HEK293 (cell line): ENCODE data around the gene BCAR1.

Experiments used
- CTCF ChIA-PET: fragments of 350-600 bp; formaldehyde crosslinking; extraction: SDS; loops from one replicate; lab custom pipeline; 2021; ENCODE audit warnings: antibody characterized with exemption; lab: Yijun Ruan, JAX
- POLR2A ChIA-PET: fragments of 300-600 bp; formaldehyde crosslinking; extraction: SDS; loops from one replicate; lab custom pipeline; 2020; ENCODE audit warnings: antibody characterized with exemption, inconsistent platforms; lab: Yijun Ruan, JAX
- H3K27ac ChIP-seq: fragments of 200-500 bp; sonication (Bioruptor generic); 2 replicates; pipeline ENCODE4 v1.5.1; 2014; ENCODE audit warnings: low read depth, low read length, control low read depth, inconsistent platforms; ENCODE audit errors: extremely low read depth
- H3K36me3 ChIP-seq, 2 experiments: fragments of 200-500 bp in 1 of 2; sonication (Bioruptor generic) in 1 of 2; 1 replicate in 1 of 2; 2 replicates in 1 of 2; pipeline ENCODE4 v1.5.1; 2014 to 2017; ENCODE audit warnings: inconsistent platforms in 2 of 2, low read length in 2 of 2; ENCODE audit not compliant: control insufficient read depth in 2 of 2, insufficient read depth in 1 of 2
- H3K4me1 ChIP-seq: fragments of 200-500 bp; sonication (Bioruptor generic); 2 replicates; pipeline ENCODE4 v1.5.1; 2014; ENCODE audit warnings: mild to moderate bottlenecking, low read length, inconsistent platforms; ENCODE audit not compliant: control insufficient read depth, insufficient read depth
- H3K4me3 ChIP-seq: 2 replicates; pipeline ENCODE4 v1.5.1; 2011; ENCODE audit warnings: low read depth, mild to moderate bottlenecking, control low read depth, low read length, moderate library complexity
- H3K9me3 ChIP-seq: fragments of 200-500 bp; sonication (Bioruptor generic); 2 replicates; pipeline ENCODE4 v1.5.1; 2014; ENCODE audit warnings: low read depth, low read length, inconsistent platforms; ENCODE audit not compliant: control insufficient read depth, insufficient read depth
- GFI1B ChIP-seq: fragments of 450-650 bp; formaldehyde crosslinking; IDR thresholded peaks from 2 replicates; pipeline ENCODE4 v1.5.1; 2016; ENCODE audit warnings: missing biosample characterization, missing genetic modification characterization
- GLI4 ChIP-seq: fragments of 450-650 bp; formaldehyde crosslinking; IDR thresholded peaks from 2 replicates; pipeline ENCODE4 v1.5.1; 2016; ENCODE audit warnings: missing biosample characterization, missing genetic modification characterization
- HOXA7 ChIP-seq: sonication (generic); formaldehyde crosslinking; IDR thresholded peaks from 2 replicates; pipeline ENCODE4 v1.8.1; 2022; ENCODE audit warnings: missing genetic modification reagents, borderline replicate concordance
- SP2 ChIP-seq: fragments of 450-650 bp; formaldehyde crosslinking; IDR thresholded peaks from 2 replicates; pipeline ENCODE4 v1.5.1; 2016; ENCODE audit warnings: missing biosample characterization, missing genetic modification characterization
- ZBTB20 ChIP-seq: fragments of 450-650 bp; formaldehyde crosslinking; IDR thresholded peaks from 2 replicates; pipeline ENCODE4 v1.5.1; 2016; ENCODE audit warnings: missing biosample characterization, missing genetic modification characterization
- ZBTB21 ChIP-seq: fragments of 450-650 bp; formaldehyde crosslinking; IDR thresholded peaks from 2 replicates; pipeline ENCODE4 v1.5.1; 2017; ENCODE audit warnings: missing biosample characterization, missing genetic modification characterization
- ZEB2 ChIP-seq: fragments of 450-650 bp; formaldehyde crosslinking; IDR thresholded peaks from 2 replicates; pipeline ENCODE4 v1.5.1; 2016; ENCODE audit warnings: missing biosample characterization, missing genetic modification characterization
- ZNF169 ChIP-seq: fragments of 450-650 bp; formaldehyde crosslinking; IDR thresholded peaks from 2 replicates; pipeline ENCODE4 v1.5.1; 2016; ENCODE audit warnings: missing biosample characterization, missing genetic modification characterization
- ZNF202 ChIP-seq: fragments of 450-650 bp; formaldehyde crosslinking; IDR thresholded peaks from 2 replicates; pipeline ENCODE4 v1.5.1; 2016; ENCODE audit warnings: missing biosample characterization, missing genetic modification characterization, borderline replicate concordance
- ZNF324 ChIP-seq: fragments of 450-650 bp; formaldehyde crosslinking; IDR thresholded peaks from 2 replicates; pipeline ENCODE4 v1.5.1; 2016; ENCODE audit warnings: missing biosample characterization, missing genetic modification characterization
- ZNF473 ChIP-seq: fragments of 450-650 bp; formaldehyde crosslinking; IDR thresholded peaks from 2 replicates; pipeline ENCODE4 v1.5.1; 2017; ENCODE audit warnings: missing biosample characterization, missing genetic modification characterization
- ZNF560 ChIP-seq: fragments of 450-650 bp; formaldehyde crosslinking; IDR thresholded peaks from 2 replicates; pipeline ENCODE4 v1.5.1; 2017; ENCODE audit warnings: missing biosample characterization, missing genetic modification characterization, borderline replicate concordance
- ZNF571 ChIP-seq: fragments of 450-650 bp; formaldehyde crosslinking; IDR thresholded peaks from 2 replicates; pipeline ENCODE4 v1.5.0; 2017; ENCODE audit warnings: missing biosample characterization, missing genetic modification characterization
- ZNF596 ChIP-seq: fragments of 450-650 bp; IDR thresholded peaks from 2 replicates; pipeline ENCODE4 v1.5.0; 2018; ENCODE audit warnings: missing biosample characterization, mild to moderate bottlenecking, missing genetic modification characterization, moderate library complexity
- ZNF623 ChIP-seq: fragments of 450-650 bp; formaldehyde crosslinking; IDR thresholded peaks from 2 replicates; pipeline ENCODE4 v1.5.1; 2016; ENCODE audit warnings: missing biosample characterization, missing genetic modification characterization
- ZNF660 ChIP-seq: fragments of 450-650 bp; IDR thresholded peaks from 2 replicates; pipeline ENCODE4 v1.5.1; 2018; ENCODE audit warnings: missing biosample characterization, mild to moderate bottlenecking, missing genetic modification characterization
- ZNF670 ChIP-seq: fragments of 450-650 bp; formaldehyde crosslinking; IDR thresholded peaks from 2 replicates; pipeline ENCODE4 v1.5.1; 2016; ENCODE audit warnings: missing biosample characterization, missing genetic modification characterization, low read depth
- TF ChIP-seq, protein P1 (sequence below): fragments of 450-650 bp; formaldehyde crosslinking; IDR thresholded peaks from 2 replicates; pipeline ENCODE4 v1.5.1; 2016; ENCODE audit warnings: missing biosample characterization, missing genetic modification characterization, borderline replicate concordance
- TF ChIP-seq, protein P2 (sequence below): fragments of 450-650 bp; formaldehyde crosslinking; IDR thresholded peaks from 2 replicates; pipeline ENCODE4 v1.5.1; 2016; ENCODE audit warnings: missing biosample characterization, missing genetic modification characterization
- TF ChIP-seq, protein P3 (sequence below): fragments of 450-650 bp; formaldehyde crosslinking; IDR thresholded peaks from 2 replicates; pipeline ENCODE4 v1.5.1; 2016; ENCODE audit warnings: missing biosample characterization, missing genetic modification characterization, borderline replicate concordance
- TF ChIP-seq, protein P4 (sequence below): fragments of 450-650 bp; formaldehyde crosslinking; IDR thresholded peaks from 2 replicates; pipeline ENCODE4 v1.5.1; 2016; ENCODE audit warnings: missing biosample characterization, missing genetic modification characterization
- TF ChIP-seq, protein P5 (sequence below): fragments of 450-650 bp; formaldehyde crosslinking; IDR thresholded peaks from 2 replicates; pipeline ENCODE4 v1.5.1; 2017; ENCODE audit warnings: missing biosample characterization, missing genetic modification characterization

BCAR1 gene

DNA sequence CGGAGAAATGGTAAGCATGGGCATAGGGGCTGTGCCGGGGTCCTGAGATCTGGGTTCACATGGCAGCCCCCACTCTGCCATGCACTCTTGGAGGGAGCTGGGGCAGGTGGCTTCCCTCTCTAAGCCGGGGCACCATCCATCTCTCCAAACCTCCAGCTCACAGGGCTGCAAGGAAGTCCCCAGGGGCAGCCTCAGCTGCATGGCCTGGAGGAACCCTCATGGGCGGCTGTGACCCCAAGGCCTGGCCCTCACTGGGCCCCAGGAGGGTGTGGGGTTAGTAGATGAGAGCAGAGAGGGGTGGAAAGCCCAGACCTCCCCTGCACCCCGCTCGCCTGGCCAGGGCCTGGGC, 47.0 kb downstream of the BCAR1 start:
- Histone ChIP-seq H3K4me3 (no peak overlapping the region), H3K36me3 (no peaks in the 10 kb centered on the region), H3K9me3 (no peaks in the 10 kb centered on the region), H3K4me1 (no peaks in the 10 kb centered on the region), H3K27ac (no peak overlapping the region)
- CTCF ChIA-PET: interaction anchor here (1.2 kb wide), 1 partner anchor 29 kb away, joined by 4 read pairs; no protein-coding TSS in a partner anchor
- POLR2A ChIA-PET: no interaction called here
- TF ChIP-seq, protein P1, sequence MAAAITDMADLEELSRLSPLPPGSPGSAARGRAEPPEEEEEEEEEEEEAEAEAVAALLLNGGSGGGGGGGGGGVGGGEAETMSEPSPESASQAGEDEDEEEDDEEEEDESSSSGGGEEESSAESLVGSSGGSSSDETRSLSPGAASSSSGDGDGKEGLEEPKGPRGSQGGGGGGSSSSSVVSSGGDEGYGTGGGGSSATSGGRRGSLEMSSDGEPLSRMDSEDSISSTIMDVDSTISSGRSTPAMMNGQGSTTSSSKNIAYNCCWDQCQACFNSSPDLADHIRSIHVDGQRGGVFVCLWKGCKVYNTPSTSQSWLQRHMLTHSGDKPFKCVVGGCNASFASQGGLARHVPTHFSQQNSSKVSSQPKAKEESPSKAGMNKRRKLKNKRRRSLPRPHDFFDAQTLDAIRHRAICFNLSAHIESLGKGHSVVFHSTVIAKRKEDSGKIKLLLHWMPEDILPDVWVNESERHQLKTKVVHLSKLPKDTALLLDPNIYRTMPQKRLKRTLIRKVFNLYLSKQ: no peak
- no peak for TF ChIP-seq GLI4 (tag by site-specific recombination)
- TF ChIP-seq SP2 (tag by site-specific recombination): no peak
- no peak for TF ChIP-seq ZNF202
- no peak for TF ChIP-seq ZNF623
- TF ChIP-seq ZNF660 (tag by site-specific recombination): no peak

DNA sequence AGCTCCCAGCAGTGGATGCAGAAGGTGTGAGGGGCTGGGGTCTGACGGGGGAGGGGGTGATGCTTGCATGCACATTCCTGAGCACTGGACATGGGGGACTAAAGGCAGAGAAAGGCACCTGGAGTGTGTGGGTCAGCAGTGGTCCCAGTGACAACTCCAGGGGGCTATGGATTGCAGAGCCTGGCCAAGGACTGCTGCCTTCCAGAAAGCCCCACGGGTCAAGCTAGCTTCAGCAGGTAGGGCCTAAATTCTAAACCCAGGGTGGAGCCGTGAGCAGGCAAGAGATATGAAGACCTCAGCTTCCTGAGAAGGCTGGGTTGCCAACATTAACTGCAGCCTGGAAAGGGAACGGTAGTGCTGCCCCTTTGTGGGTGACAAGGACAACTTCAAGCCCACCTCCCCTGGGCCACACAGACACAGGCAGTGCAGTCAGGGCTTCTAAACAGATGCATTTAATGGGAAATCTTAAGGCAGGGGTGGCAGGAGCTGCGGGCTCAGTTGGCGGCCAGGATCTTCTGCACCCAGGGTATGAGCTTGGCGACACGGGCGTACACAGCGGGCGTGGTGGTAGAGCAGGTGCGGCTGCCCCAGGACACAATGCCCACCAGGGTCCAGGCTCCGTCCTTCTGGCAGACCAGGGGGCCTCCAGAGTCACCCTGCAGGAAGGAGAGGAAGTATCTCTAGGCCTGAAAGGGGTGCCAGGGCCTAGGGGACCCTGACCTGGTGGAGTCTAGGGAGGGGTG, 47.6 kb downstream of the BCAR1 start:
- Histone ChIP-seq H3K27ac (no peak overlapping the region), H3K36me3 (no peaks in the 10 kb centered on the region), H3K4me1 (no peaks in the 10 kb centered on the region), H3K9me3 (no peaks in the 10 kb centered on the region), H3K4me3 (no peak overlapping the region)
- CTCF ChIA-PET: interaction anchor here (0.8 to 1.2 kb wide), 2 partner anchors 30 to 560 kb away, joined by 3 to 4 read pairs; no protein-coding TSS in a partner anchor
- TF ChIP-seq, protein P2, sequence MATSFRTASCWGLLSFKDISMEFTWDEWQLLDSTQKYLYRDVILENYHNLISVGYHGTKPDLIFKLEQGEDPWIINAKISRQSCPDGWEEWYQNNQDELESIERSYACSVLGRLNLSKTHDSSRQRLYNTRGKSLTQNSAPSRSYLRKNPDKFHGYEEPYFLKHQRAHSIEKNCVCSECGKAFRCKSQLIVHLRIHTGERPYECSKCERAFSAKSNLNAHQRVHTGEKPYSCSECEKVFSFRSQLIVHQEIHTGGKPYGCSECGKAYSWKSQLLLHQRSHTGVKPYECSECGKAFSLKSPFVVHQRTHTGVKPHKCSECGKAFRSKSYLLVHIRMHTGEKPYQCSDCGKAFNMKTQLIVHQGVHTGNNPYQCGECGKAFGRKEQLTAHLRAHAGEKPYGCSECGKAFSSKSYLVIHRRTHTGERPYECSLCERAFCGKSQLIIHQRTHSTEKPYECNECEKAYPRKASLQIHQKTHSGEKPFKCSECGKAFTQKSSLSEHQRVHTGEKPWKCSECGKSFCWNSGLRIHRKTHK (tag by site-specific recombination): no peak
- no peak for TF ChIP-seq ZNF596 (tag by site-specific recombination)
- TF ChIP-seq, protein P3, sequence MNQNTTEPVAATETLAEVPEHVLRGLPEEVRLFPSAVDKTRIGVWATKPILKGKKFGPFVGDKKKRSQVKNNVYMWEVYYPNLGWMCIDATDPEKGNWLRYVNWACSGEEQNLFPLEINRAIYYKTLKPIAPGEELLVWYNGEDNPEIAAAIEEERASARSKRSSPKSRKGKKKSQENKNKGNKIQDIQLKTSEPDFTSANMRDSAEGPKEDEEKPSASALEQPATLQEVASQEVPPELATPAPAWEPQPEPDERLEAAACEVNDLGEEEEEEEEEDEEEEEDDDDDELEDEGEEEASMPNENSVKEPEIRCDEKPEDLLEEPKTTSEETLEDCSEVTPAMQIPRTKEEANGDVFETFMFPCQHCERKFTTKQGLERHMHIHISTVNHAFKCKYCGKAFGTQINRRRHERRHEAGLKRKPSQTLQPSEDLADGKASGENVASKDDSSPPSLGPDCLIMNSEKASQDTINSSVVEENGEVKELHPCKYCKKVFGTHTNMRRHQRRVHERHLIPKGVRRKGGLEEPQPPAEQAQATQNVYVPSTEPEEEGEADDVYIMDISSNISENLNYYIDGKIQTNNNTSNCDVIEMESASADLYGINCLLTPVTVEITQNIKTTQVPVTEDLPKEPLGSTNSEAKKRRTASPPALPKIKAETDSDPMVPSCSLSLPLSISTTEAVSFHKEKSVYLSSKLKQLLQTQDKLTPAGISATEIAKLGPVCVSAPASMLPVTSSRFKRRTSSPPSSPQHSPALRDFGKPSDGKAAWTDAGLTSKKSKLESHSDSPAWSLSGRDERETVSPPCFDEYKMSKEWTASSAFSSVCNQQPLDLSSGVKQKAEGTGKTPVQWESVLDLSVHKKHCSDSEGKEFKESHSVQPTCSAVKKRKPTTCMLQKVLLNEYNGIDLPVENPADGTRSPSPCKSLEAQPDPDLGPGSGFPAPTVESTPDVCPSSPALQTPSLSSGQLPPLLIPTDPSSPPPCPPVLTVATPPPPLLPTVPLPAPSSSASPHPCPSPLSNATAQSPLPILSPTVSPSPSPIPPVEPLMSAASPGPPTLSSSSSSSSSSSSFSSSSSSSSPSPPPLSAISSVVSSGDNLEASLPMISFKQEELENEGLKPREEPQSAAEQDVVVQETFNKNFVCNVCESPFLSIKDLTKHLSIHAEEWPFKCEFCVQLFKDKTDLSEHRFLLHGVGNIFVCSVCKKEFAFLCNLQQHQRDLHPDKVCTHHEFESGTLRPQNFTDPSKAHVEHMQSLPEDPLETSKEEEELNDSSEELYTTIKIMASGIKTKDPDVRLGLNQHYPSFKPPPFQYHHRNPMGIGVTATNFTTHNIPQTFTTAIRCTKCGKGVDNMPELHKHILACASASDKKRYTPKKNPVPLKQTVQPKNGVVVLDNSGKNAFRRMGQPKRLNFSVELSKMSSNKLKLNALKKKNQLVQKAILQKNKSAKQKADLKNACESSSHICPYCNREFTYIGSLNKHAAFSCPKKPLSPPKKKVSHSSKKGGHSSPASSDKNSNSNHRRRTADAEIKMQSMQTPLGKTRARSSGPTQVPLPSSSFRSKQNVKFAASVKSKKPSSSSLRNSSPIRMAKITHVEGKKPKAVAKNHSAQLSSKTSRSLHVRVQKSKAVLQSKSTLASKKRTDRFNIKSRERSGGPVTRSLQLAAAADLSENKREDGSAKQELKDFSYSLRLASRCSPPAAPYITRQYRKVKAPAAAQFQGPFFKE (tag by site-specific recombination): no peak
- TF ChIP-seq ZBTB20 (tag by site-specific recombination): no peak
- TF ChIP-seq ZNF670 (tag by site-specific recombination): no peak
- TF ChIP-seq HOXA7 (CRISPR knock-in tag): no peak
- TF ChIP-seq ZNF169 (tag by site-specific recombination): no peak
- TF ChIP-seq ZNF473: no peak
- TF ChIP-seq ZEB2 (tag by site-specific recombination): no peak
- TF ChIP-seq, protein P4, sequence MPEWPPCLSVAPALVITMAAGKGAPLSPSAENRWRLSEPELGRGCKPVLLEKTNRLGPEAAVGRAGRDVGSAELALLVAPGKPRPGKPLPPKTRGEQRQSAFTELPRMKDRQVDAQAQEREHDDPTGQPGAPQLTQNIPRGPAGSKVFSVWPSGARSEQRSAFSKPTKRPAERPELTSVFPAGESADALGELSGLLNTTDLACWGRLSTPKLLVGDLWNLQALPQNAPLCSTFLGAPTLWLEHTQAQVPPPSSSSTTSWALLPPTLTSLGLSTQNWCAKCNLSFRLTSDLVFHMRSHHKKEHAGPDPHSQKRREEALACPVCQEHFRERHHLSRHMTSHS: no peak
- TF ChIP-seq ZNF560 (tag by site-specific recombination): no peak
- TF ChIP-seq ZBTB21 (tag by site-specific recombination): no peak
- no peak for TF ChIP-seq GFI1B
- TF ChIP-seq, protein P5, sequence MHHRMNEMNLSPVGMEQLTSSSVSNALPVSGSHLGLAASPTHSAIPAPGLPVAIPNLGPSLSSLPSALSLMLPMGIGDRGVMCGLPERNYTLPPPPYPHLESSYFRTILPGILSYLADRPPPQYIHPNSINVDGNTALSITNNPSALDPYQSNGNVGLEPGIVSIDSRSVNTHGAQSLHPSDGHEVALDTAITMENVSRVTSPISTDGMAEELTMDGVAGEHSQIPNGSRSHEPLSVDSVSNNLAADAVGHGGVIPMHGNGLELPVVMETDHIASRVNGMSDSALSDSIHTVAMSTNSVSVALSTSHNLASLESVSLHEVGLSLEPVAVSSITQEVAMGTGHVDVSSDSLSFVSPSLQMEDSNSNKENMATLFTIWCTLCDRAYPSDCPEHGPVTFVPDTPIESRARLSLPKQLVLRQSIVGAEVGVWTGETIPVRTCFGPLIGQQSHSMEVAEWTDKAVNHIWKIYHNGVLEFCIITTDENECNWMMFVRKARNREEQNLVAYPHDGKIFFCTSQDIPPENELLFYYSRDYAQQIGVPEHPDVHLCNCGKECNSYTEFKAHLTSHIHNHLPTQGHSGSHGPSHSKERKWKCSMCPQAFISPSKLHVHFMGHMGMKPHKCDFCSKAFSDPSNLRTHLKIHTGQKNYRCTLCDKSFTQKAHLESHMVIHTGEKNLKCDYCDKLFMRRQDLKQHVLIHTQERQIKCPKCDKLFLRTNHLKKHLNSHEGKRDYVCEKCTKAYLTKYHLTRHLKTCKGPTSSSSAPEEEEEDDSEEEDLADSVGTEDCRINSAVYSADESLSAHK: no peak
- TF ChIP-seq ZNF571 (tag by site-specific recombination): no peak
- no peak for TF ChIP-seq ZNF324 (tag by site-specific recombination)
- POLR2A ChIA-PET: no interaction called here
